Bone marrow (tissue), 2 donors: Measurements from ENCODE around the gene NCK2.

ENCODE experiments used
- DNase-seq, 2 donors: peaks; one replicate each; lab custom pipeline; 2025; lab: John Stamatoyannopoulos, UW

NCK2 gene

DNA sequence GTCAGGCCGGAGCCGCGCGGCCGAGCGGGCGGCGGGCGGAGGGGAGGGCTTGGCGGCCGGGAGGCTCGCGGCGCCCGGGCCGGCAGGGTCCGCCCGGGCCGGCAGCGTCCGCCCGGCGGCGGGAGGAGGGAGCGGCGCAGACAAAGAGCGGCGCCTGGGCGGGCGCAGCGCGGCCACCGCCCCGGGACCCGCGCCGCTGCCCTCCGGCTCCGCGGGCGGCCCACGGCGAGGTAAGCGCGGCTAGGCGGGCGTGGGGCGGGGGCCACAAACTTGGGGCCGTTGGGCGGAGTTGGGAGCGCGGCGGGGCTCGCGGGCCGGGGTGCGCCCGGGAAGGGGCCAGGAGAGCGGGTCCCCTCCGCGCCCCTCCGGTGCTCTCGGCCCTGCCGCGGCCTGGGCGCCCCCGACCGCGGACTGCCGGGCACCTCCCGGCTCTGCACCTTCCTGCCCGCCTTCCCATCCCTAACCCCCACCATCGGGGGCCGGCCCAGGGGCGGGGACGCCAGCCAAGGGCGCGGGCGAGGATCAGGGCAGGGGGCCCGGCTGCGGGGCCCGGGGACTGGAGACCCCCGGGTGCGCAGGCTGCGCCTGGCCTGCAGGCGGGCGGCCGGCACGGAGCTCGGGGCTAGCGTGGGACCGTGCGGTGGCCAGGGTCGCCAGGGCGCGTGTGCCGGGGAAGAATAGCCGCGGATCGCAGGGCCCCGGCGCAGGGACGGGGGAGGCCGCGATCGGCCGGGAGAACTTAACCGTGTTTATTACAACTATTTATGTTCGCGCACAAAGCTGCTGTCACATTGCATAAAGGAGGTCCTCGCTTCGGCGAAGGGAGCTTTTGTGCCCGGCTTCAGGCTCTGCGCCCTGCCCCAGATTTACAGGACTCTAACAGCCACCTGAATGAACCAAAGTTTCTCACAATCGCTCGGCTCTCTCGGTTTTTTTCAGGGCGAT is at the start of gene NCK2:
Gene NCK2, plus strand, starts transcription at position 4 of the 945 bp plus-strand sequence. CDS start 110,152 bp downstream, outside the sequence.
- DNase-seq, result no peak

DNA sequence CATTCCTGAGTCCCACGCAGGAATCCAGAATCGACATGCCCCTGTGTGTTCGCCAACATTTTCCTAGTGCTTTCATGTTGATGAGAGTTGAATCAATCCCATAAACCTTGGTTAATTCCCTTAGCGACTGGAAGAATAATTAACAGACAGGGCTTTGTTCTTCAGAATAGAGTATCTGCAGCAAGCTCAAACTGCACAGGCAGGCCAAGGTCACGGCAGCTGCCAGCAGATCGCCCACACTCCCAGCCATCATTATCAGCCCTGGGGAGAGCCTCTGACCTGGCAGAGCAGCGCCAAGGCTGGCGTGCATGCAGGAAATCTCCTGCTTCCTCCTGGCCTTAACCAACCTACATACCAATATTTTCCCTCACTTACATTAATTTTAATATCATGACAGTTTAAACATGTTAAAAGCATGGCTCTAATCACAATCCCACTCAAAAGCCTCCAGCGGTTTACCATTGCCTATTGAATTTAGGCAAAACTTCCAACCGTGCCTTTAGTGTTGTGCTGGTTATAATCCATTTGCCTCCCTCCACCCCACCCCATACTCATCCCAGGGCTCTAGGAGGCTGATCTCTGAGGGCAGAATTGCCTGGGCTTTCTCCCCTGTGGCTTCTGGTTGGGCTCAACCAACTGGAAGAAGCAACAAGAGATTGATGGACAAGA is 46.8 kb upstream of the NCK2 start:
- no peak for DNase-seq

- DNase-seq, result no peak
These were observed 45.9 kb upstream of the NCK2 start for GRCh38 chr2:105698820-105699219.

DNA sequence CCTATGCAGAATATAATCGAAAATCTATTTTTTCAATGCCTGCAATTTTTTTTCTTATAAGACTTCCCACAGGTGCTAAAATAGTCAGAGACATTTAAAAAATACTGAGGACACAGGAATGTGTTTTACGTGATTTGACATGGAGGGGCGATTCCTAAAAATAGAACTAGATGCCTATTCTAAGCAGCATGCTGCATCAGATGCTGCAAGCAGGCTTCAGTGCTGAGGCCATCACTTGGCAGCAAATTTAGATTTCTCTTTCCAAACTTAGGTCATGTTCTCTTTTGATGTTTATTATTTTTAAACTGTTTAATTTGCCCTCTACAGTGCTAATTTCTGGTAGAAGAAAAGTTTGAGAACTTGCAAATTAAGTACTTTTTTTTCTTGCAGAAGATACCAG is 43.7 kb upstream of the NCK2 start:
- no peak for DNase-seq

DNA sequence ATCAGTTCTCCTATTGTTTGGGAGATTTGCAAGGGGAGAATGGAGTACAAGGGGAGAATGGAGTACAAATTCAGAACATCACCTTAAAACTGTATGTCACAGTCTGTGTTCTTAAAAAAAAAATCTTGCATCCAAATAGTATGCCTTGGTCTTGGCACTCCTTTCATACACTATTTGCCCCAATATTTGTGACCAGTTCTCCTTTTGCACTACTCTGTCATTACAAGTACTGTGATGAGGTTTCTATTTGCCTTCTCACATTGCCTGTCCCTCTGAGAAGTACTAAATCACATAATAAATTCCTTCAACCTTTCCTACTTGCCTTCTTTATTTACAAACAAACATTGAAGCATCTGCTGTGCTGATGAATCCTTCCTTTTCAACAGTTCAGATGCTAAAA is 36.0 kb upstream of the NCK2 start:
- no peak for DNase-seq

DNA sequence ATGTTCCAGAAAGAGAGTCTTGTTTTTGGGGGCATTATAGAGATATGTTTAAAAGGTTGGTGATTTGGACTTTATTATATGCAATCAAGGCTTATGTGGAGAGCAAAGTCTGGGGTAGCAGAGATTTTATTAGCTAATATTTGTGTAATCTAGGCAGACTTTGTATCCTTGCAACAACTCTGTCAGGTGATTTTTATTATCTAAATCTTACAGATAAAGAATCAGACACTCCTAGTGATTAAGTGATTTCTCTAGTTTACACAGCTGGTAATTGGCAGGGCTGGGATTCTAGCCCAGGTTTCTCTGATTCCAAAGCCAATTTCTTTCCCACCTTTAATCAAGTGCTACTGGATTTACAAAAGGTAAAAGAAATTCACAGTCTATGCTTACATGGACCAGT is 33.3 kb upstream of the NCK2 start:
- DNase-seq, result no peak

DNA sequence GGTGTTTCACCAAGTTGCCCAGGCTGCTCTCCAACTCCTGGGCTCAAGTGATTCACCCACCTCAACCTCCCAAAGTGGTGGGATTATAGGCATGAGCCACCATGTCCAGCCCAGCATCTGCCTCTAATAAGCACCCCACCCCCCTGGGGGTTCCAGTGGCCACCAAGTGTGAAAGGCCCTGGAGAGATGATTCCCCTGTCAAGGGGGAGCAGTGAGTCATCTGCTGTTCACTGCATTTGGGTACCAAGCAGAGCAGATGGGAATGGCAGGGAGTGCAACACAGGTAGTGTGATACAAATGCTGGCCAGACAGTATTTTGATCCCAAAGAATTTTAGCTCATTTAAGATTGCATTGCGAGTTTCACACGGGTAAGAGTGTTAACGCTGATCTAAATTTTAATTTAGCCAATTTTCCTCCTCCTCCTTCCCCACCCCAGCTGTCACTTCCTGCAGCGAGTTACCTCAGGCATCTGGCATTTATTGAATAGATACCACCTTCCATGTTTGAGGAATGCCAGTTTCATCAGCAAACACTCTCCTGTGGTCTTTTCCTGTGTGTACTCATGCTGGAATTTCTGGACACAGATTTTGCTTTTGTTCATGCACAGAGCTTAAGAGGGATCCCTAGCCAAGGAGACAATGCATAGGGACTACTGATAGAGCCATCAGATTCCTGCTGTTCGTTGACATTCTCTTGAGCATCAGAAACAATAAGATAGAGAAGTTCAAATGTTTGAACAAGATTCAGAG is 32.4 kb upstream of the NCK2 start:
- DNase-seq, result no peak

DNA sequence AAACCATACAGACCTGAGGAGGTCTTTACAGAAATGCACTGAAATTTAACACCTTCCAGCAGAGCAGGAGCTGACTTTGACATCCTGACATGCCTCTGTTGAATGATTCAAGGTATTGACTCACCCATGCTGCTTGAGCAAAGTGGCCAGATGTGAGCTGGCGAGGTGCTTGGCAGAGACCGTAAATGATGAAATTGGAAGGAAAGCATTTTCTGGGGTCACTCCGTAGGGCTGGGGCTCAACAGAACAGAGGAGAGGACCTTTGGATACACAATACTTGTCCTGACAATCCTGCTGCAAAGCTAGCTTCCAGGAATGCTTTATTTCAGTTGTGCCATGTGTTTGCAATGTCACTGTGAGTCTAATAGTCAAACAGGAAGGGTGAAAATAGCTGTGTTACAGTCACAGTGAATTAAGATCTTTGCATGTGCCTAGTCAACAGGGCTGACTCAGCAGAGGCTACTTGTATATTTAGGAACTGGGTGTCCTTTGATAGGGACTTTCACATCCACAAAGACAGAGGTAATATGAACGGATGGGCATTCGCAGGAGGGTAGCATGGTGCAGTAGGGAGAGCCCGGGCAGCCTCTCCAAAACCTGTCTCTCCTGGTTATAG is 31.6 kb upstream of the NCK2 start:
- peak in 1 of 2 donors; percentile 42 for DNase-seq

DNA sequence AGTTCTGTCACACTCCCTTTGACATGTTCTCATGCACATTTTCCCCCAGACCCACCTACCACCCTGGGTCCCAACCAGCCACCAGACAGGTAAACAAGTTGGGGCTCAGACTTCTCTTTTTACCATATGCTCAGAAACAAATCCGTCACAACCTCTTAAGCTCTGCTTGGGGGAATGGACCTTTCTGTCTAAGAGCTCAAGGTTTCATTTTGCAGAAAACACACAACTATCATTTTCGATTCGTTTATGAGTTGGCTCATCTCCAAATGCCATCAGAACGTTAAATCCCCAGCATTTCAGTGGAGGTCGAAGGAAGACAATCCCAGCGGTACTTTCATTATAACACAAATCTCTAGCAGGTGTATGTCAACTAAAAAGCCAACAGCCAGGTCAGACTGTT is 30.6 kb upstream of the NCK2 start:
- DNase-seq, result no peak

- peak in 1 of 2 donors; percentile 28 for DNase-seq
These were observed 25.7 kb upstream of the NCK2 start for GRCh38 chr2:105718846-105719481.

DNA sequence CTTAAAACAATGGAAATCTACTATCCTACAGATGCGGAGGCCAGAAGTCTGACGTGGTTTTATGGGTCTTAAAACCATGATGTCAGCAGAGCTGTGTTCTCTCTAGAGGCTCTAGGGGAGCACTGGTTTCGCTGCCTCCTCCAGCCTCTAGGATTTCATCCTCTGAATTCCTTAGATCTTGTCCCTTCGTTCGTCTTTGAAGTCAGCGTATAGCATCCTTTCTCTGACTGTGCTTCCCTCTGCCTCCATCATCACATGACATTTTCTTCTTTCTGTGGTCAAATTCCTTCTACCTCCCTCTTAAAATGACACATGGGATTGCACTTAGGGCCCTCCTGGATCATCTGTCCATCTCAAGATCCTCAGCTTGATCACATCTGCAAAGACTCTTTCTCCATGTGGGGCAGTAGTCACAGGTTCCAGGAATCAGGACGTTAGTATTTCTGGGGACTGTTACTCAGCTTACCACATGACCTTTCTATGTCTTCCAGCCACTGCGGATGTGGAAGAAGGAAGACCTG is 22.7 kb upstream of the NCK2 start:
- no peak for DNase-seq

DNA sequence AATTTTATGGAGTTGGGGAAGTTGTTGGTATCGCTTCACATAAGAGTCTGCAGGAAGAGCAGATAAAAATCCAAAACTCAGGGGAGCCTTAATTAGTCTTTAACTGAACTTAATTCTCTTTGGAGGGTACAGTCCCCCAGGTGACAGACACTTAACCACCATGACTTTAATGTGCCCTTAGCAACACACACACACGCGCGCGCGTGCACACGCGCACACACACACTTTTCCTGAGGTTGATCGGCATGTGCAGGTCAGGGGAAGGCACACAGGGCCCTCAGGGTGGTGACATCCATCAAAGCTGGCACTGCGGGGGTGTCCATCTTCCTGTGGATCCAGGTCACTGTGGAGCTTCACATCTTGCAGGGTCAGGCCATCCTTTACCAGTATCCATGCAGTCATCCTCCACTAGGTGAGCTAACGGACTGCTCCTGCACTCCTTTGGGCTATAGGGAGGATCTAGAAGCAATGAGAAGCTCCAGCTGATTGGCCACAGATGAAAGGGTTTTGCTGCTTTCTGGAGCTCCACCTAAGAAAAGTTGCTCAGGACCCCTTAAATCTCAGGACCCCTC is 21.9 kb upstream of the NCK2 start:
- no peak for DNase-seq

- DNase-seq, result no peak
These were observed 21.3 kb upstream of the NCK2 start for GRCh38 chr2:105723431-105723830.

DNA sequence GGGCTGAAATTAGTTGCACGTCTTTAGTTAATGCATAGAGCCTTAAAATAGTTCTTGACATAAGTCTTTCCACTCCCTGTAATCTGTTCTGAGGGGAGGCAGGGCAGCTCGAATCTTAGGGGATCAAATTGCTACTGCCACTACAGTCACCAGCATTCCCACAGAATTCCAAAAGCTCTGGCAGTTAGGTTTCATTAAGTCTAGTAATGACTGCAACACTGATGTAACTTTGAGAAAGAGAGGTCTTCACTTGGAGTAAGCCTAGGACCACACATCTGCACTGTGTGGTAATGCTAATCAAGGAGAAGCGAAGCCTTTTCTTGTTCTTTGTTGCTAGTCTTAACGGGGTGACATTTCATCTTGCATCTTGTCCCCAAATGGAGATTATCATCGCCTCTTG is 19.3 kb upstream of the NCK2 start:
- no peak for DNase-seq

GRCh38 chr2:105730170-105730569 is 14.5 kb upstream of the NCK2 start:
- DNase-seq, result no peak

DNA sequence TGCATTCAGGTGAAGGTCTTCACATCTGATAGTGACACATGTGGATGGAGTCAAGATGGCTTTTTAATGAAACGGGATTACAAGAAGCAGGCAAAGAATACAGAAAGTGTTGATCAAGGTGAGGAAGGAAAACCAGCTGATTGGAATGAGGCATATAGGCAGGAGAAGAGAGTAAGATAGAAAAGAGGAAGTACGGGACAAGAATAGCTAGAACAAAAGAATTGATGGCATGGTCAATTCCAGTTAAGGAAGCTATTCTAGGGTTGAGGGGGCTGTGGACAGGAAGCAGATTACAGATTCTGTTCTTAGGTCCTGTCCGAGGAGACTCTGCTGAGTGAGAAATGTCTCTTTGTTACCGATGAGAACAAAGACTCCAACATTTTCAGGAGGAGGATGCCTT is 13.2 kb upstream of the NCK2 start:
- DNase-seq, result peak in 1 of 2 donors; percentile 55

GRCh38 chr2:105732101-105732500 is 12.6 kb upstream of the NCK2 start:
- no peak for DNase-seq

- DNase-seq, result no peak
These were observed 11.6 kb upstream of the NCK2 start for GRCh38 chr2:105732955-105733607.

- no peak for DNase-seq
These were observed 10.8 kb upstream of the NCK2 start for GRCh38 chr2:105733875-105734274.

GRCh38 chr2:105734762-105735538 is 9.8 kb upstream of the NCK2 start:
- no peak for DNase-seq
